Keratinocyte (primary cell): ENCODE data around the gene CIT. TPM values are rescaled to one million over a fixed set of nuclear protein-coding genes. Genes with fewer than 3 reads are reported as not detected.

Source experiments
- DNase-seq: peaks from one replicate; pipeline ENCODE4 v3.0.0-alpha.2; 2011; ENCODE audit warnings: low read depth, missing footprints, low spot score
- FAIRE-seq: peaks from 2 replicates; lab custom pipeline; 2011; peaks lifted over from hg19 to GRCh38; lab: Jason Lieb, UNC
- H2AFZ ChIP-seq: 2 replicates; pipeline ENCODE4 v1.6.0; 2012; ENCODE audit warnings: low read length, control low read depth, inconsistent platforms; ENCODE audit not compliant: control insufficient read depth
- H3K27ac ChIP-seq: 2 replicates; pipeline ENCODE4 v1.5.1; 2011; ENCODE audit warnings: low read length; ENCODE audit not compliant: control insufficient read depth, insufficient read depth
- H3K27me3 ChIP-seq: 3 replicates; pipeline ENCODE4 v1.6.0; 2011; ENCODE audit warnings: low read length; ENCODE audit not compliant: control insufficient read depth, insufficient read depth; ENCODE audit errors: extremely low read depth
- H3K36me3 ChIP-seq, 2 experiments: 2 replicates in 1 of 2; 3 replicates in 1 of 2; pipeline ENCODE4 v1.5.1; 2011; ENCODE audit warnings: low read length in 2 of 2, mild to moderate bottlenecking in 1 of 2; ENCODE audit not compliant: control insufficient read depth in 2 of 2, insufficient read depth in 2 of 2; ENCODE audit errors: extremely low read depth in 1 of 2
- H3K4me1 ChIP-seq: 3 replicates; pipeline ENCODE4 v1.5.1; 2011; ENCODE audit warnings: low read length; ENCODE audit not compliant: control insufficient read depth, insufficient read depth; ENCODE audit errors: extremely low read depth
- H3K4me2 ChIP-seq: 3 replicates; pipeline ENCODE4 v1.6.0; 2011; ENCODE audit warnings: low read depth, low read length; ENCODE audit not compliant: control insufficient read depth, insufficient read depth; ENCODE audit errors: extremely low read depth
- H3K4me3 ChIP-seq, 3 experiments: fragments of 200-600 bp in 1 of 3; sonication (generic) in 1 of 3; 2 replicates in 2 of 3; 3 replicates in 1 of 3; pipeline ENCODE4 v1.5.1; 2011 to 2016; ENCODE audit warnings: low read length in 3 of 3, mild to moderate bottlenecking in 3 of 3, control low read depth in 2 of 3, inconsistent platforms in 1 of 3, low read depth in 1 of 3, mixed read lengths in 1 of 3, mixed run types in 1 of 3, moderate library complexity in 1 of 3; ENCODE audit not compliant: control insufficient read depth in 2 of 3, insufficient read depth in 2 of 3; ENCODE audit errors: extremely low read depth in 1 of 3
- H3K79me2 ChIP-seq: 2 replicates; pipeline ENCODE4 v1.6.0; 2012; ENCODE audit warnings: low read length; ENCODE audit not compliant: control insufficient read depth, insufficient read depth
- H3K9ac ChIP-seq: 3 replicates; pipeline ENCODE4 v1.6.0; 2011; ENCODE audit warnings: low read length; ENCODE audit not compliant: control insufficient read depth, insufficient read depth; ENCODE audit errors: extremely low read depth
- H3K9me1 ChIP-seq: 3 replicates; pipeline ENCODE4 v1.6.0; 2011; ENCODE audit warnings: low read length; ENCODE audit not compliant: control insufficient read depth, insufficient read depth; ENCODE audit errors: extremely low read depth
- H3K9me3 ChIP-seq: 2 replicates; pipeline ENCODE4 v1.5.1; 2012; ENCODE audit warnings: low read depth, low read length; ENCODE audit not compliant: control insufficient read depth
- H4K20me1 ChIP-seq: 3 replicates; pipeline ENCODE4 v1.6.0; 2011; ENCODE audit warnings: low read length; ENCODE audit not compliant: control insufficient read depth, insufficient read depth; ENCODE audit errors: extremely low read depth
- EZH2 ChIP-seq: IDR thresholded peaks from one replicate; pipeline ENCODE4 v1.6.1; 2012; ENCODE audit warnings: inconsistent platforms, mild to moderate bottlenecking, low read length, moderate library complexity
- dilution Hi-C: fragments of 300-500 bp; cut with MboI; formaldehyde crosslinking; loops from one replicate; pipeline ENCODE4 v1.7.0; 2020; ENCODE audit warnings: low sequenced_read_pairs; ENCODE audit not compliant: extremely low pct_ligation_motif_present
- polyA plus RNA-seq, 5 experiments: library from polyadenylated mRNA; depleted of rRNA in 3 of 5; stranded (reverse) in 3 of 5; stranded (forward) in 1 of 5; unstranded in 1 of 5; fragments of >200 nt; gene quantifications; 1 replicate in 1 of 5; 2 replicates in 3 of 5; 3 replicates in 1 of 5; pipeline versions ENCODE4 v1.2.1 to v1.2.3, GENCODE V29; 2011 to 2012; ENCODE audit warnings: missing spikeins in 2 of 5, low read depth in 1 of 5, low replicate concordance in 1 of 5
- TF ChIP-seq, protein P1 (sequence below), 3 experiments: IDR thresholded peaks in 1 of 3; conservative IDR thresholded peaks in 1 of 3; optimal IDR thresholded peaks in 1 of 3; 2 replicates in 2 of 3; 3 replicates in 1 of 3; pipeline versions ENCODE3 to v1.5.1; 2011; ENCODE audit warnings: low read length in 3 of 3, mild to moderate bottlenecking in 3 of 3, moderate library complexity in 2 of 3, control low read depth in 1 of 3, inconsistent platforms in 1 of 3; ENCODE audit not compliant: insufficient read depth in 2 of 3; ENCODE audit errors: extremely low read depth in 1 of 3

The CIT gene
- polyA plus RNA-seq, 1 donor (not counting 4 experiments of a cell fraction or from before 2014, with no cell fraction given), result 6.2 TPM

- Histone ChIP-seq H3K9ac (no peak overlapping the region), H3K27ac (no peak overlapping the region), H3K4me1 (no peaks in the 10 kb centered on the region), H4K20me1 (no peaks in the 10 kb centered on the region), H3K9me3 (no peaks in the 10 kb centered on the region), H3K27me3 (no peaks in the 10 kb centered on the region), H3K36me3 (peaks cover 3 to 5% of the 10 kb centered on the region in 2 experiments), H3K9me1 (no peaks in the 10 kb centered on the region), H3K4me2 (no peak overlapping the region), H2AFZ (no peak overlapping the region), H3K4me3 (no peak overlapping the region), H3K79me2 (no peaks in the 10 kb centered on the region)
- no peak for DNase-seq
- FAIRE-seq, result no peak
- dilution Hi-C loops, result no loop called here
- TF ChIP-seq EZH2, result no peak
- TF ChIP-seq, protein P1, sequence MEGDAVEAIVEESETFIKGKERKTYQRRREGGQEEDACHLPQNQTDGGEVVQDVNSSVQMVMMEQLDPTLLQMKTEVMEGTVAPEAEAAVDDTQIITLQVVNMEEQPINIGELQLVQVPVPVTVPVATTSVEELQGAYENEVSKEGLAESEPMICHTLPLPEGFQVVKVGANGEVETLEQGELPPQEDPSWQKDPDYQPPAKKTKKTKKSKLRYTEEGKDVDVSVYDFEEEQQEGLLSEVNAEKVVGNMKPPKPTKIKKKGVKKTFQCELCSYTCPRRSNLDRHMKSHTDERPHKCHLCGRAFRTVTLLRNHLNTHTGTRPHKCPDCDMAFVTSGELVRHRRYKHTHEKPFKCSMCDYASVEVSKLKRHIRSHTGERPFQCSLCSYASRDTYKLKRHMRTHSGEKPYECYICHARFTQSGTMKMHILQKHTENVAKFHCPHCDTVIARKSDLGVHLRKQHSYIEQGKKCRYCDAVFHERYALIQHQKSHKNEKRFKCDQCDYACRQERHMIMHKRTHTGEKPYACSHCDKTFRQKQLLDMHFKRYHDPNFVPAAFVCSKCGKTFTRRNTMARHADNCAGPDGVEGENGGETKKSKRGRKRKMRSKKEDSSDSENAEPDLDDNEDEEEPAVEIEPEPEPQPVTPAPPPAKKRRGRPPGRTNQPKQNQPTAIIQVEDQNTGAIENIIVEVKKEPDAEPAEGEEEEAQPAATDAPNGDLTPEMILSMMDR (optimal IDR thresholded peaks at IDR 0.05 in 1 of 3, IDR thresholded peaks at IDR 0.05 in 1 of 3, conservative IDR thresholded peaks at IDR 0.05 in 1 of 3; ENCODE audit: extremely low read depth in 1 of 3, insufficient read depth in 2 of 3, low read length in 3 of 3), result no peak
Measured at GRCh38 chr12:119686355-119686754, 190.8 kb downstream of the CIT start.

DNA sequence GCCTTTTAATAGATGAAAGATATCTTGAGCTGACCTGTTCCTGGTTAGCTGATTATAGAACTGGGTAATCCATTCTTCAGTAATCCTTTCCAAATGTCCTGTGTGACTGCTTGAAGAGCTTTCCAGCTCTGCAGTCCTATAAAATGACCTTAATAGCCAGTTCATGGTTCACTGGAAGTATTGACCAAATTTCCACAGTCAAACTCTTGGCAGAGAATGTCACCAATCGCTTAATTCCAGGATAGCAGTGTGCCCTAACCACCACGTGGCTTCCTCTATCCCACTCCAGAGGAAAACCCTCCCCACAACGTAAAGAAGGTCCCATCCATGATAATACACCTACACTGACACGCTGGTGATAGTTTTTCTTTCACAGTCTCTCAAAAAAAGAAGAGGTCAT lies 191.7 kb downstream of the CIT start:
- no peaks in the 10 kb centered on the region for H3K79me2 ChIP-seq
- H3K27ac ChIP-seq, result no peak overlapping the region
- H4K20me1 ChIP-seq, result no peaks in the 10 kb centered on the region
- no peak overlapping the region for H3K4me3 ChIP-seq
- no peak overlapping the region for H2AFZ ChIP-seq
- DNase-seq (no peak), FAIRE-seq (no peak)
- H3K9me3 ChIP-seq, result no peaks in the 10 kb centered on the region
- no peak overlapping the region for H3K9ac ChIP-seq
- TF ChIP-seq, protein P1 (optimal IDR thresholded peaks at IDR 0.05 in 1 of 3, IDR thresholded peaks at IDR 0.05 in 1 of 3, conservative IDR thresholded peaks at IDR 0.05 in 1 of 3; ENCODE audit: extremely low read depth in 1 of 3, insufficient read depth in 2 of 3, low read length in 3 of 3), result no peak
- TF ChIP-seq EZH2, result no peak
- H3K9me1 ChIP-seq, result no peaks in the 10 kb centered on the region
- no peak overlapping the region for H3K4me2 ChIP-seq
- H3K27me3 ChIP-seq, result no peaks in the 10 kb centered on the region
- peaks cover 7 to 15% of the 10 kb centered on the region in 2 experiments for H3K36me3 ChIP-seq
- dilution Hi-C loops, result no loop called here
- H3K4me1 ChIP-seq, result no peaks in the 10 kb centered on the region
